Measurements from ENCODE around the gene GNA12. TPM values are rescaled to one million over a fixed set of nuclear protein-coding genes. Genes with fewer than 3 reads are reported as not detected.

The GNA12 gene
- total and polyA plus RNA-seq, 10 of the 15 experiments (the other 5 are each of a cell fraction or from before 2014, with no cell fraction given), result 1.9 to 51.8 (median 12.6) TPM

DNA sequence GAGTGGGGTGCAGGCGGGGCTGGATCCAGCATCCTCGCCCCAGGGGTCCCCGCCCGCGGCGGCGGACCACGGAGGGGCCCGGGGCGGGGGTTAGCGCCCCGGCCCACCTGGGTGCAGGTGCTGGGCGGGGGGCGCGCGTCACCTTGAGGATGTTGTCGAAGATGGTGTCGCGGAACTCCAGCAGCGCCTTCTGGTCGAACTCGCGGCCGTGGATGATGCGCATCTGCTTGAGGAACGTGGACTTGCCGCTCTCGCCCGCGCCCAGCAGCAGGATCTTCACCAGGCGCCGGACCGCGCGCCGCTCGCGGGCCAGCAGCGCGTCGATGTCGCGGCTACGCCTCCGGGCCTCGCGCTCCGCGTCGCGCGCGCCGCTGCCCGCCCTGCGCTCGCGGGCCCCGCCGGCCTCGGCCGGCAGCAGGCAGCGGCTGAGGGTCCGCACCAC lies 376 bp downstream of the GNA12 start:
- TF ChIP-seq CHD1 (IDR thresholded peaks at IDR 0.05; ENCODE audit: low read depth, low read length), result no peak
- TF ChIP-seq SMC3 (IDR thresholded peaks at IDR 0.05; ENCODE audit: borderline replicate concordance, low read length), result no peak
- TF ChIP-seq KDM1A (IDR thresholded peaks at IDR 0.05; ENCODE audit: borderline replicate concordance), result no peak
- 0 out of 2 replicates have a peak, but pooled peaks have one; percentile 10 for TF ChIP-seq POLR2A (IDR thresholded peaks at IDR 0.05; ENCODE audit: low read depth, low read length)
- no peak for TF ChIP-seq ZNF384 (IDR thresholded peaks at IDR 0.05; ENCODE audit: borderline replicate concordance, low read depth, low read length)
- no peak for TF ChIP-seq CHD2 (IDR thresholded peaks at IDR 0.05; ENCODE audit: borderline replicate concordance, low read depth, low read length)
- TF ChIP-seq MEF2A (IDR thresholded peaks at IDR 0.05; ENCODE audit: insufficient read depth, low read depth, low read length), result no peak
- TF ChIP-seq IKZF2 (IDR thresholded peaks at IDR 0.05), result no peak
- TF ChIP-seq, protein P1, sequence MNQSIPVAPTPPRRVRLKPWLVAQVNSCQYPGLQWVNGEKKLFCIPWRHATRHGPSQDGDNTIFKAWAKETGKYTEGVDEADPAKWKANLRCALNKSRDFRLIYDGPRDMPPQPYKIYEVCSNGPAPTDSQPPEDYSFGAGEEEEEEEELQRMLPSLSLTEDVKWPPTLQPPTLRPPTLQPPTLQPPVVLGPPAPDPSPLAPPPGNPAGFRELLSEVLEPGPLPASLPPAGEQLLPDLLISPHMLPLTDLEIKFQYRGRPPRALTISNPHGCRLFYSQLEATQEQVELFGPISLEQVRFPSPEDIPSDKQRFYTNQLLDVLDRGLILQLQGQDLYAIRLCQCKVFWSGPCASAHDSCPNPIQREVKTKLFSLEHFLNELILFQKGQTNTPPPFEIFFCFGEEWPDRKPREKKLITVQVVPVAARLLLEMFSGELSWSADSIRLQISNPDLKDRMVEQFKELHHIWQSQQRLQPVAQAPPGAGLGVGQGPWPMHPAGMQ (IDR thresholded peaks at IDR 0.05; ENCODE audit: borderline replicate concordance), result no peak
- no peak for TF ChIP-seq MXI1 (IDR thresholded peaks at IDR 0.05; ENCODE audit: low read depth, low read length)
- no peak for TF ChIP-seq PAX8 (IDR thresholded peaks at IDR 0.05)
- no peak for TF ChIP-seq PAX5 (IDR thresholded peaks at IDR 0.05; ENCODE audit: borderline replicate concordance, low read depth, low read length)
- no peak for TF ChIP-seq BCL11A (IDR thresholded peaks at IDR 0.05; ENCODE audit: low read depth, low read length)
- TF ChIP-seq IKZF1 (conservative IDR thresholded peaks at IDR 0.05), result peak; percentile 34; the same call in 1 of the 2 replicates
- TF ChIP-seq SMARCA5 (IDR thresholded peaks at IDR 0.05), result peak; percentile 90
- TF ChIP-seq ZSCAN29 (IDR thresholded peaks at IDR 0.05), result 0 out of 2 replicates have a peak, but pooled peaks have one; percentile 52
- in situ Hi-C loops (cut with MboI), result no loop called here
- Histone ChIP-seq H3K4me1 (ENCODE audit: control insufficient read depth, insufficient read depth, low read length) (peaks cover 14% of the 10 kb centered on the region), H4K20me1 (ENCODE audit: control insufficient read depth, insufficient read depth) (no peaks in the 10 kb centered on the region), H3K9ac (ENCODE audit: control insufficient read depth, insufficient read depth, low read length) (peak overlapping the region; percentile 43; the same call in 1 of the 2 replicates), H3K9me3 (replicated peaks; ENCODE audit: control insufficient read depth, insufficient read depth, low read length) (no peaks in the 10 kb centered on the region), H3K36me3 (ENCODE audit: control insufficient read depth in 2 of 2, insufficient read depth in 2 of 2, low read length in 1 of 2) (0 out of 4 replicates have a peak, but pooled peaks cover 0 to 4% of the 10 kb centered on the region in 2 experiments), H3K79me2 (ENCODE audit: control insufficient read depth, insufficient read depth, low read length) (peaks cover 4% of the 10 kb centered on the region), H3K4me3 (peak overlapping the region; percentile 76), H3K27ac (ENCODE audit: control insufficient read depth, insufficient read depth) (peak overlapping the region; percentile 33; the same call in 1 of the 2 replicates), H3K4me2 (ENCODE audit: control insufficient read depth, insufficient read depth) (peak overlapping the region; percentile 72), H2AFZ (ENCODE audit: control insufficient read depth, low read depth, low read length) (peak overlapping the region; percentile 72), H3K27me3 (replicated peaks in 1 of 2; ENCODE audit: control insufficient read depth in 2 of 2, insufficient read depth in 2 of 2, low read length in 1 of 2) (no peaks in the 10 kb centered on the region)
- ChIA-PET POLR2A (interaction anchor here (0.6 to 1.4 kb wide), 3 partner anchors 19 to 68 kb away, joined by 3 to 4 read pairs (median 4); no protein-coding TSS in a partner anchor), RAD21 (ENCODE audit: unreplicated experiment) (no interaction called here), CTCF (no interaction called here), SMC1A (ENCODE audit: uncharacterized antibody, unreplicated experiment) (interaction anchor here (0.7 to 1.3 kb wide), 3 partner anchors 8 to 144 kb away, joined by 3 to 4 read pairs (median 3); no protein-coding TSS in a partner anchor)
- intact Hi-C loops (cut with micrococcal nuclease; ENCODE audit: unreplicated experiment), result loop anchor here (2.0 to 5.0 kb wide), 2 partner anchors 85 to 131 kb away; no protein-coding TSS in a partner anchor
- BruUV-seq (replicated peaks), result no TSS peak
- peak; percentile 0; the same call in 2 of the 3 replicates for ATAC-seq
- 2% methylated on average over 62 of the region's 64 CpGs for WGBS (ENCODE audit: insufficient coverage, insufficient replicate concordance, low lambda C conversion rate, missing lambda C conversion rate)
- no peak for DNase-seq (ENCODE audit: low read depth, low spot score)
- FAIRE-seq, result no peak
